ENCODE data around the gene CYB5A. TPM values are rescaled to one million over a fixed set of nuclear protein-coding genes. Genes with fewer than 3 reads are reported as not detected.

Gene CYB5A
- total RNA-seq, 4 donors from 2014 or later, result 232 to 490 (median 267) TPM

GRCh38 chr18:74273394-74273793 is 18.4 kb downstream of the CYB5A start:
- WGBS, 2 donors, result 73 to 84% methylated on average over 3 of the region's 3 CpGs
- Histone ChIP-seq H3K4me1 (peaks cover 0 to 68% (median under 1%) of the 10 kb centered on the region in 4 donors), H3K27me3 (no peaks in the 10 kb centered on the region), H3K27ac (no peak overlapping the region), H3K36me3 (peaks cover 0 to 16% (median 0%) of the 10 kb centered on the region in 3 donors), H3K4me3 (no peak overlapping the region), H3K9me3 (no peaks in the 10 kb centered on the region)
- no peak for DNase-seq (ENCODE audit: low spot score in 2 of 2)
- no peak for TF ChIP-seq POLR2A (IDR thresholded peaks at IDR 0.05)
- TF ChIP-seq EP300 (IDR thresholded peaks at IDR 0.05), result no peak
- no peak for TF ChIP-seq CTCF (IDR thresholded peaks at IDR 0.05)

GRCh38 chr18:74271635-74272034 is 20.1 kb downstream of the CYB5A start:
- 84 to 93% methylated on average over 3 of the region's 3 CpGs for WGBS, 2 donors
- no peak for DNase-seq (ENCODE audit: low spot score in 2 of 2)
- H3K4me3 ChIP-seq, result no peak overlapping the region
- H3K36me3 ChIP-seq, result peaks cover 0 to 26% (median 0%) of the 10 kb centered on the region in 3 donors
- H3K4me1 ChIP-seq, result peaks cover 0 to 52% (median 0%) of the 10 kb centered on the region in 4 donors
- no peaks in the 10 kb centered on the region for H3K9me3 ChIP-seq
- TF ChIP-seq POLR2A (IDR thresholded peaks at IDR 0.05), result no peak
- no peak for TF ChIP-seq CTCF (IDR thresholded peaks at IDR 0.05)
- TF ChIP-seq EP300 (IDR thresholded peaks at IDR 0.05), result no peak
- no peaks in the 10 kb centered on the region for H3K27me3 ChIP-seq
- no peak overlapping the region for H3K27ac ChIP-seq

GRCh38 chr18:74268933-74269620 is 22.7 kb downstream of the CYB5A start:
- WGBS, 2 donors, result 53 to 61% methylated on average over 11 of the region's 11 CpGs
- H3K27me3 ChIP-seq, result no peaks in the 10 kb centered on the region
- H3K36me3 ChIP-seq, result peaks cover 0 to 36% (median 0%) of the 10 kb centered on the region in 3 donors
- no peak overlapping the region for H3K4me3 ChIP-seq
- TF ChIP-seq POLR2A (IDR thresholded peaks at IDR 0.05) (no peak), CTCF (IDR thresholded peaks at IDR 0.05) (no peak), EP300 (IDR thresholded peaks at IDR 0.05) (no peak)
- no peak for DNase-seq (ENCODE audit: low spot score in 2 of 2)
- no peak overlapping the region for H3K27ac ChIP-seq
- peaks cover 0 to 42% (median 0%) of the 10 kb centered on the region in 4 donors for H3K4me1 ChIP-seq
- H3K9me3 ChIP-seq, result no peaks in the 10 kb centered on the region

GRCh38 chr18:74268175-74268574 is 23.6 kb downstream of the CYB5A start:
- WGBS, 2 donors, result 93 to 95% methylated on average over 7 of the region's 7 CpGs
- Histone ChIP-seq H3K27ac (no peak overlapping the region), H3K27me3 (no peaks in the 10 kb centered on the region), H3K4me3 (no peak overlapping the region), H3K36me3 (peaks cover 0 to 42% (median 0%) of the 10 kb centered on the region in 3 donors), H3K9me3 (no peaks in the 10 kb centered on the region), H3K4me1 (peaks cover 0 to 35% (median 0%) of the 10 kb centered on the region in 4 donors)
- no peak for TF ChIP-seq CTCF (IDR thresholded peaks at IDR 0.05)
- TF ChIP-seq POLR2A (IDR thresholded peaks at IDR 0.05), result no peak
- TF ChIP-seq EP300 (IDR thresholded peaks at IDR 0.05), result no peak
- no peak for DNase-seq (ENCODE audit: low spot score in 2 of 2)

- Histone ChIP-seq H3K9me3 (no peaks in the 10 kb centered on the region), H3K27ac (no peak overlapping the region), H3K4me1 (peaks cover 0 to 18% (median 0%) of the 10 kb centered on the region in 4 donors), H3K4me3 (no peak overlapping the region), H3K27me3 (no peaks in the 10 kb centered on the region), H3K36me3 (peaks cover 0 to 62% (median 0%) of the 10 kb centered on the region in 3 donors)
- no peak for DNase-seq (ENCODE audit: low spot score in 2 of 2)
- TF ChIP-seq POLR2A (IDR thresholded peaks at IDR 0.05) (no peak), EP300 (IDR thresholded peaks at IDR 0.05) (no peak), CTCF (IDR thresholded peaks at IDR 0.05) (no peak)
- 71 to 73% methylated on average over 9 of the region's 9 CpGs for WGBS, 2 donors
Measured at GRCh38 chr18:74266161-74266560, 25.6 kb downstream of the CYB5A start.
